SK-N-SH treated with all-trans-retinoic acid at 6 μM for 48 hours (cell line): ENCODE measurements around the gene WAPL.

Experiments used
- ATAC-seq: fragments of 200-7000 bp; cut with Tn5 transposase; 3 replicates; pipeline ENCODE4 v1.9.1; 2020; ENCODE audit warnings: mild to moderate bottlenecking, moderate library complexity
- ARNTL ChIP-seq: fragments of 450-650 bp; formaldehyde crosslinking; IDR thresholded peaks from 2 replicates; pipeline ENCODE4 v1.5.0; 2020; ENCODE audit warnings: low read depth, mild to moderate bottlenecking, moderate library complexity, borderline replicate concordance
- BACH2 ChIP-seq: fragments of 250-450 bp; sonication (Bioruptor Pico); IDR thresholded peaks from 2 replicates; pipeline ENCODE4 v1.9.0; 2021; ENCODE audit warnings: mild to moderate bottlenecking, borderline replicate concordance
- CREB5 ChIP-seq: fragments of 250-450 bp; sonication (Bioruptor Pico); IDR thresholded peaks from 2 replicates; pipeline ENCODE4 v1.5.1; 2020; ENCODE audit warnings: low read depth, mild to moderate bottlenecking, moderate library complexity
- CSDC2 ChIP-seq: fragments of 250-450 bp; sonication (Bioruptor Pico); IDR thresholded peaks from 2 replicates; pipeline ENCODE4 v1.5.0; 2020; ENCODE audit warnings: mild to moderate bottlenecking, moderate library complexity
- ESRRG ChIP-seq: fragments of 250-450 bp; sonication (Bioruptor Pico); IDR thresholded peaks from 2 replicates; pipeline ENCODE4 v1.6.1; 2021; ENCODE audit warnings: mild to moderate bottlenecking
- GLIS3 ChIP-seq: fragments of 250-450 bp; sonication (Bioruptor Pico); IDR thresholded peaks from 2 replicates; pipeline ENCODE4 v1.5.0; 2020; ENCODE audit warnings: mild to moderate bottlenecking, moderate library complexity
- OSR1 ChIP-seq: fragments of 250-450 bp; sonication (Bioruptor Pico); IDR thresholded peaks from 2 replicates; pipeline ENCODE4 v1.8.0; 2022; ENCODE audit warnings: moderate library complexity, mild to moderate bottlenecking, inconsistent platforms
- PPARA ChIP-seq: fragments of 250-450 bp; sonication (Bioruptor Pico); IDR thresholded peaks from 2 replicates; pipeline ENCODE4 v1.5.0; 2020; ENCODE audit warnings: mild to moderate bottlenecking, borderline replicate concordance
- RARB ChIP-seq: fragments of 250-450 bp; sonication (Bioruptor Pico); IDR thresholded peaks from 2 replicates; pipeline ENCODE4 v1.8.0; 2021; ENCODE audit warnings: mild to moderate bottlenecking, moderate library complexity
- SNAI2 ChIP-seq: fragments of 250-450 bp; sonication (Bioruptor Pico); IDR thresholded peaks from 2 replicates; pipeline ENCODE4 v1.5.0; 2020; ENCODE audit warnings: mild to moderate bottlenecking, moderate library complexity
- ZC3H10 ChIP-seq: fragments of 250-450 bp; sonication (Bioruptor Pico); IDR thresholded peaks from 2 replicates; pipeline ENCODE4 v1.5.1; 2021; ENCODE audit warnings: mild to moderate bottlenecking, moderate library complexity
- ZFP3 ChIP-seq: fragments of 250-450 bp; sonication (Bioruptor Pico); IDR thresholded peaks from 2 replicates; pipeline ENCODE4 v1.5.0; 2020; ENCODE audit warnings: mild to moderate bottlenecking, moderate library complexity
- ZFP30 ChIP-seq: fragments of 450-650 bp; formaldehyde crosslinking; IDR thresholded peaks from 2 replicates; pipeline ENCODE4 v1.5.0; 2022; ENCODE audit warnings: mild to moderate bottlenecking, moderate library complexity
- ZNF565 ChIP-seq: fragments of 450-650 bp; formaldehyde crosslinking; conservative IDR thresholded peaks from 2 replicates; pipeline ENCODE4 v1.5.0; 2020; ENCODE audit warnings: low read depth, mild to moderate bottlenecking, moderate library complexity
- ZNF70 ChIP-seq: fragments of 450-650 bp; formaldehyde crosslinking; IDR thresholded peaks from 2 replicates; pipeline ENCODE4 v1.5.0; 2020; ENCODE audit warnings: mild to moderate bottlenecking, moderate library complexity
- ZNF8 ChIP-seq: fragments of 450-650 bp; formaldehyde crosslinking; IDR thresholded peaks from 2 replicates; pipeline ENCODE4 v1.5.0; 2020; ENCODE audit warnings: mild to moderate bottlenecking, moderate library complexity
- TF ChIP-seq, protein P1 (sequence below): fragments of 250-450 bp; sonication (Bioruptor Pico); IDR thresholded peaks from 2 replicates; pipeline ENCODE4 v1.8.0; 2021; ENCODE audit warnings: low read depth, mild to moderate bottlenecking, moderate library complexity, borderline replicate concordance
- TF ChIP-seq, protein P2 (sequence below): fragments of 250-450 bp; sonication (Bioruptor Pico); IDR thresholded peaks from 2 replicates; pipeline ENCODE4 v1.8.0; 2020; ENCODE audit warnings: mild to moderate bottlenecking, moderate library complexity, borderline replicate concordance
- TF ChIP-seq, protein P3 (sequence below): fragments of 250-450 bp; sonication (Bioruptor Pico); IDR thresholded peaks from 2 replicates; pipeline ENCODE4 v1.5.1; 2021; ENCODE audit warnings: mild to moderate bottlenecking, moderate library complexity
- TF ChIP-seq, protein P4 (sequence below): fragments of 250-450 bp; sonication (Bioruptor Pico); IDR thresholded peaks from 2 replicates; pipeline ENCODE4 v1.5.0; 2020; ENCODE audit warnings: mild to moderate bottlenecking, moderate library complexity

WAPL gene

DNA sequence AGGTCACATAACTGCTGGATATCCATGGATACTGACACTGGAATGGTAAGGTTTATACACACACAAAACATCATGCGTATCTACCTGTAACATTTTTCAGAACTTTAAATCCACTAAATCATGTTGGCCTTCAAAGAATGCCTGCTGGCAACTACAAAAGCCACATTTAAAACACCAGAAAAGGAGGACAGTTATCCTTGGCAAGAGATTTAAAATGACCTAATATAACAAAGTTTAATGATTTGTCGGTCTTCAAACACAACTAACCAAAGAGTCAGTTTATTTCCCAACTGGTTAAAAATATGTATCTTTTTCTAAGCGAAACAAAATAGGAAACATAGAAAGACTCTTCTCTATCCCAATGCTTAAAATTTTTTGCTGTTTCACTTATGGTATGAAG lies 24.0 kb downstream of the WAPL start:
- no peak for ATAC-seq
- TF ChIP-seq CSDC2 (CRISPR knock-in tag), result no peak
- no peak for TF ChIP-seq ZNF70
- TF ChIP-seq ZFP30 (CRISPR knock-in tag), result no peak
- TF ChIP-seq, protein P1, sequence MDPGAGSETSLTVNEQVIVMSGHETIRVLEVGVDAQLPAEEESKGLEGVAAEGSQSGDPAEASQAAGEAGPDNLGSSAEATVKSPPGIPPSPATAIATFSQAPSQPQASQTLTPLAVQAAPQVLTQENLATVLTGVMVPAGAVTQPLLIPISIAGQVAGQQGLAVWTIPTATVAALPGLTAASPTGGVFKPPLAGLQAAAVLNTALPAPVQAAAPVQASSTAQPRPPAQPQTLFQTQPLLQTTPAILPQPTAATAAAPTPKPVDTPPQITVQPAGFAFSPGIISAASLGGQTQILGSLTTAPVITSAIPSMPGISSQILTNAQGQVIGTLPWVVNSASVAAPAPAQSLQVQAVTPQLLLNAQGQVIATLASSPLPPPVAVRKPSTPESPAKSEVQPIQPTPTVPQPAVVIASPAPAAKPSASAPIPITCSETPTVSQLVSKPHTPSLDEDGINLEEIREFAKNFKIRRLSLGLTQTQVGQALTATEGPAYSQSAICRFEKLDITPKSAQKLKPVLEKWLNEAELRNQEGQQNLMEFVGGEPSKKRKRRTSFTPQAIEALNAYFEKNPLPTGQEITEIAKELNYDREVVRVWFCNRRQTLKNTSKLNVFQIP (CRISPR knock-in tag), result no peak
- no peak for TF ChIP-seq BACH2
- TF ChIP-seq ZC3H10 (CRISPR knock-in tag), result no peak
- TF ChIP-seq SNAI2 (CRISPR knock-in tag), result no peak
- TF ChIP-seq OSR1 (CRISPR knock-in tag), result no peak
- TF ChIP-seq ZNF565 (CRISPR knock-in tag), result no peak
- TF ChIP-seq ZFP3, result no peak
- TF ChIP-seq, protein P2, sequence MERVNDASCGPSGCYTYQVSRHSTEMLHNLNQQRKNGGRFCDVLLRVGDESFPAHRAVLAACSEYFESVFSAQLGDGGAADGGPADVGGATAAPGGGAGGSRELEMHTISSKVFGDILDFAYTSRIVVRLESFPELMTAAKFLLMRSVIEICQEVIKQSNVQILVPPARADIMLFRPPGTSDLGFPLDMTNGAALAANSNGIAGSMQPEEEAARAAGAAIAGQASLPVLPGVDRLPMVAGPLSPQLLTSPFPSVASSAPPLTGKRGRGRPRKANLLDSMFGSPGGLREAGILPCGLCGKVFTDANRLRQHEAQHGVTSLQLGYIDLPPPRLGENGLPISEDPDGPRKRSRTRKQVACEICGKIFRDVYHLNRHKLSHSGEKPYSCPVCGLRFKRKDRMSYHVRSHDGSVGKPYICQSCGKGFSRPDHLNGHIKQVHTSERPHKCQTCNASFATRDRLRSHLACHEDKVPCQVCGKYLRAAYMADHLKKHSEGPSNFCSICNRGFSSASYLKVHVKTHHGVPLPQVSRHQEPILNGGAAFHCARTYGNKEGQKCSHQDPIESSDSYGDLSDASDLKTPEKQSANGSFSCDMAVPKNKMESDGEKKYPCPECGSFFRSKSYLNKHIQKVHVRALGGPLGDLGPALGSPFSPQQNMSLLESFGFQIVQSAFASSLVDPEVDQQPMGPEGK (CRISPR knock-in tag), result no peak
- TF ChIP-seq RARB (CRISPR knock-in tag), result no peak
- no peak for TF ChIP-seq PPARA (CRISPR knock-in tag)
- TF ChIP-seq, protein P3, sequence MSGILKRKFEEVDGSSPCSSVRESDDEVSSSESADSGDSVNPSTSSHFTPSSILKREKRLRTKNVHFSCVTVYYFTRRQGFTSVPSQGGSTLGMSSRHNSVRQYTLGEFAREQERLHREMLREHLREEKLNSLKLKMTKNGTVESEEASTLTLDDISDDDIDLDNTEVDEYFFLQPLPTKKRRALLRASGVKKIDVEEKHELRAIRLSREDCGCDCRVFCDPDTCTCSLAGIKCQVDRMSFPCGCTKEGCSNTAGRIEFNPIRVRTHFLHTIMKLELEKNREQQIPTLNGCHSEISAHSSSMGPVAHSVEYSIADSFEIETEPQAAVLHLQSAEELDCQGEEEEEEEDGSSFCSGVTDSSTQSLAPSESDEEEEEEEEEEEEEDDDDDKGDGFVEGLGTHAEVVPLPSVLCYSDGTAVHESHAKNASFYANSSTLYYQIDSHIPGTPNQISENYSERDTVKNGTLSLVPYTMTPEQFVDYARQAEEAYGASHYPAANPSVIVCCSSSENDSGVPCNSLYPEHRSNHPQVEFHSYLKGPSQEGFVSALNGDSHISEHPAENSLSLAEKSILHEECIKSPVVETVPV, result no peak
- no peak for TF ChIP-seq GLIS3
- TF ChIP-seq, protein P4, sequence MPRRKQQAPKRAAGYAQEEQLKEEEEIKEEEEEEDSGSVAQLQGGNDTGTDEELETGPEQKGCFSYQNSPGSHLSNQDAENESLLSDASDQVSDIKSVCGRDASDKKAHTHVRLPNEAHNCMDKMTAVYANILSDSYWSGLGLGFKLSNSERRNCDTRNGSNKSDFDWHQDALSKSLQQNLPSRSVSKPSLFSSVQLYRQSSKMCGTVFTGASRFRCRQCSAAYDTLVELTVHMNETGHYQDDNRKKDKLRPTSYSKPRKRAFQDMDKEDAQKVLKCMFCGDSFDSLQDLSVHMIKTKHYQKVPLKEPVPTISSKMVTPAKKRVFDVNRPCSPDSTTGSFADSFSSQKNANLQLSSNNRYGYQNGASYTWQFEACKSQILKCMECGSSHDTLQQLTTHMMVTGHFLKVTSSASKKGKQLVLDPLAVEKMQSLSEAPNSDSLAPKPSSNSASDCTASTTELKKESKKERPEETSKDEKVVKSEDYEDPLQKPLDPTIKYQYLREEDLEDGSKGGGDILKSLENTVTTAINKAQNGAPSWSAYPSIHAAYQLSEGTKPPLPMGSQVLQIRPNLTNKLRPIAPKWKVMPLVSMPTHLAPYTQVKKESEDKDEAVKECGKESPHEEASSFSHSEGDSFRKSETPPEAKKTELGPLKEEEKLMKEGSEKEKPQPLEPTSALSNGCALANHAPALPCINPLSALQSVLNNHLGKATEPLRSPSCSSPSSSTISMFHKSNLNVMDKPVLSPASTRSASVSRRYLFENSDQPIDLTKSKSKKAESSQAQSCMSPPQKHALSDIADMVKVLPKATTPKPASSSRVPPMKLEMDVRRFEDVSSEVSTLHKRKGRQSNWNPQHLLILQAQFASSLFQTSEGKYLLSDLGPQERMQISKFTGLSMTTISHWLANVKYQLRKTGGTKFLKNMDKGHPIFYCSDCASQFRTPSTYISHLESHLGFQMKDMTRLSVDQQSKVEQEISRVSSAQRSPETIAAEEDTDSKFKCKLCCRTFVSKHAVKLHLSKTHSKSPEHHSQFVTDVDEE (CRISPR knock-in tag), result no peak

DNA sequence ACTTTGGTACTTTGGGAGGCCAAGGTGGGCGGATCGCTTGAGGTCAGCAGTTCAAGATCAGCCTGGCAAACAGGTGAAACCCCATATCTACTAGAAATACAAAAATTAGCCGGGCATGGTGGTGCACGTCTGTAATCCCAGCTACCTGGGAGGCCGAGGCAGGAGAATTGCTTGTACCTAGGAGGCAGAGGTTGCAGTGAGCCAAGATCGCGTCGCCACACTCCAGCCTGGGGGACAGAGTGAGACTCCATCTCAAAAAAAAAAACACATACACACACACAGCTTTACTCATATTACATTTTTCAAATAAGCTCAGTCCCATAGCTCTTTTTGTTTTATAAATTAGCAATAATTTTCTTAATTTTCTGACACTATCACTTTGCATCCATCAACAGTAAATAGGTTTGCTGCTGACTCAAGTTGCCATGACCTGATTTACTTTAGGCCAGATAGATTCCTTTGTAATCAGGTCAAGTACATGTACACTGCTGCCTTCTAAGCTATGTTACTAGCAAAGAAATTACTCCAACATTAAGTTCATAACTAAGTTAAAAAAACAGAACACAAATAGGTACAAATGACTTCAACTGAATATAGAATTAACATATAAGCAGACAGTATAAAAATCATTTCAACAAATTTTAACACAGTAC lies 31.5 kb downstream of the WAPL start:
- ATAC-seq, result no peak
- TF ChIP-seq ZFP3 (no peak), ESRRG (no peak), RARB (CRISPR knock-in tag) (no peak), ZNF70 (no peak)
- TF ChIP-seq, protein P3, result no peak

GRCh38 chr10:86489071-86489810 lies 32.4 kb downstream of the WAPL start:
- ATAC-seq, result no peak
- no peak for TF ChIP-seq CREB5 (CRISPR knock-in tag)
- TF ChIP-seq SNAI2 (CRISPR knock-in tag), result no peak
- TF ChIP-seq CSDC2 (CRISPR knock-in tag), result no peak
- TF ChIP-seq ESRRG, result no peak
- TF ChIP-seq, protein P4 (CRISPR knock-in tag), result no peak
- no peak for TF ChIP-seq ARNTL (CRISPR knock-in tag)
- TF ChIP-seq, protein P3, result no peak
- TF ChIP-seq GLIS3, result no peak
- TF ChIP-seq ZNF8 (CRISPR knock-in tag), result no peak
- TF ChIP-seq OSR1 (CRISPR knock-in tag), result no peak
